Panc1 (cell line): ENCODE measurements around the gene GRIK5. TPM values are rescaled to one million over a fixed set of nuclear protein-coding genes. Genes with fewer than 3 reads are reported as not detected.
A peak's percentile ranks its signal among the peaks of the same experiment; 100 is the strongest.

Source experiments
- ATAC-seq: fragments of 200-7000 bp; cut with Tn5 transposase; 2 replicates; pipeline ENCODE4 v1.9.1; 2020; ENCODE audit warnings: mild to moderate bottlenecking, moderate library complexity
- BruUV-seq: library from RNA; stranded (reverse); fragments of 400-500 nt; replicated peaks from 2 replicates; lab custom pipeline; 2021; lab: Mats Ljungman, UMichigan
- CTCF ChIA-PET: fragments of 300-600 bp; sonication (Branson Sonifier 250); formaldehyde crosslinking; loops from one replicate; lab custom pipeline; 2022; ENCODE audit warnings: antibody characterized with exemption; lab: Charles Lee
- POLR2A ChIA-PET: fragments of 300-600 bp; sonication (Branson Sonifier 250); formaldehyde crosslinking; loops from one replicate; lab custom pipeline; 2022; ENCODE audit warnings: antibody characterized with exemption; lab: Charles Lee
- DNase-seq: peaks from one replicate; pipeline ENCODE4 v3.0.0-alpha.2; 2010; ENCODE audit warnings: low read depth, low spot score
- H3K27ac ChIP-seq: 2 replicates; pipeline ENCODE4 v1.5.1; 2011; ENCODE audit warnings: mild to moderate bottlenecking, low read length, inconsistent platforms
- H3K27me3 ChIP-seq: fragments of 200-500 bp; sonication (Bioruptor generic); 2 replicates; pipeline ENCODE4 v1.6.0; 2014; ENCODE audit warnings: low read length, inconsistent platforms; ENCODE audit not compliant: control insufficient read depth, insufficient read depth
- H3K36me3 ChIP-seq: fragments of 200-500 bp; sonication (Bioruptor generic); 2 replicates; pipeline ENCODE4 v1.5.1; 2014; ENCODE audit warnings: inconsistent platforms, mild to moderate bottlenecking, low read length, moderate library complexity; ENCODE audit not compliant: control insufficient read depth, insufficient read depth
- H3K4me1 ChIP-seq: 2 replicates; pipeline ENCODE4 v1.5.1; 2011; ENCODE audit warnings: inconsistent platforms, mild to moderate bottlenecking, low read length, moderate library complexity; ENCODE audit not compliant: control insufficient read depth, insufficient read depth
- H3K4me3 ChIP-seq, 2 experiments: 2 replicates each; pipeline ENCODE4 v1.5.1; 2011 to 2012; ENCODE audit warnings: low read depth in 2 of 2, low read length in 2 of 2, mild to moderate bottlenecking in 2 of 2, inconsistent platforms in 1 of 2, moderate library complexity in 1 of 2
- H3K9me3 ChIP-seq: fragments of 200-500 bp; sonication (Bioruptor generic); 2 replicates; pipeline ENCODE4 v1.5.1; 2014; ENCODE audit warnings: low read depth, mild to moderate bottlenecking, inconsistent platforms, low read length, moderate library complexity; ENCODE audit not compliant: control insufficient read depth, insufficient read depth
- CTCF ChIP-seq: fragments of 450-650 bp; IDR thresholded peaks from 2 replicates; pipeline ENCODE4 v1.5.1; 2017; ENCODE audit warnings: mild to moderate bottlenecking
- POLR2AphosphoS5 ChIP-seq: IDR thresholded peaks from 2 replicates; pipeline ENCODE4 v1.6.1; 2012; ENCODE audit warnings: mild to moderate bottlenecking, low read depth, low read length, moderate library complexity
- SIN3A ChIP-seq: IDR thresholded peaks from 2 replicates; pipeline ENCODE4 v1.6.1; 2012; ENCODE audit warnings: low read depth, mild to moderate bottlenecking, low read length, moderate library complexity, borderline replicate concordance; ENCODE audit not compliant: insufficient read depth
- TCF7L2 ChIP-seq: IDR thresholded peaks from 2 replicates; pipeline ENCODE4 v1.6.1; 2011; ENCODE audit warnings: mild to moderate bottlenecking, low read depth, low read length, inconsistent platforms
- in situ Hi-C: cut with HindIII; loops from 2 replicates; pipeline ENCODE4 v1.10.0; 2016; ENCODE audit warnings: low sequenced_read_pairs, low pct_unique_long_range_greater_than_20kb
- intact Hi-C: fragments of 100-400 bp; cut with micrococcal nuclease; formaldehyde crosslinking; loops from one replicate; pipeline ENCODE4 v1.10.0; 2022; ENCODE audit not compliant: unreplicated experiment
- total RNA-seq: library from RNA; stranded (reverse); gene quantifications from one replicate; pipeline ENCODE4 v1.2.1, GENCODE V29; 2021; ENCODE audit not compliant: unreplicated experiment
- TF ChIP-seq, protein P1 (sequence below), 2 experiments: IDR thresholded peaks; 2 replicates each; pipeline ENCODE4 v1.6.1; 2011 to 2012; ENCODE audit warnings: low read depth in 2 of 2, control low read depth in 1 of 2, low read length in 1 of 2, mild to moderate bottlenecking in 1 of 2, moderate library complexity in 1 of 2; ENCODE audit not compliant: insufficient read depth in 1 of 2

Gene GRIK5
- total RNA-seq, 1 experiment from 2014 or later = 0.62 TPM

DNA sequence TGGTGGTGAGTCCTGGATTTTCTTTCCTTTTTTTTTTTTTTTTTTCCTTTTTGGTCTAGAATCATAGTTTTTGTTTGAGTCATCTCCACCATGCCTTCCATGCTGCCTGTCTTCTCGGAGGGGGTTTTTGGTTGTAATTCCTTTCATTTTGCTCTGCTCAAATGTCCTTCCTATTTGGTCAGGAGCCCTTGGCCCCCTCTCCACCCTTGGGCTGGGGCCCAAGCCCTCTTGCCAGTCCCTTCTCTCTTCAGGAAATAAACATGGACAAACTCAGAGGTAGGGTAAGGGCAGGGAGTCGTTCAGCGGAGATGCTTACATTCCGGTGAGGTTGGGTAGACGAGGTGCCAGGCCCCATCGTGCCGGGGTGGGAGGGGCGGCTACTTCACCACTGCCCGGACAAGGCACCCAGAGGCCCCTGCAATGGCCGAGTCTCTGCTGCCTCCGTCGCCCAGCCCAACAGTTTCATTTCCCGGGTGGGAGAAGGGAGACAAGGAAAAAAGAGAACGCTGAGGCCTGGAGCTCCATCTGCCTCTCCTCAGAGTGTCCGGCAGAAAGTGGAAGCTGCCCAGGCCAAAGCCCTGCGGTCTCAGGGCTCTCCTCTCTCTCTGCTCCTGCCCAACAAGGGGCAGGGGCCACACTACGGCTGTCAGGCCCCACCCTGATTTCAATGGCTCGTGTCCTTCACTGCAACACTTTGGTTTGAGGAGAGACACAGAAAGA lies 18.6 kb upstream of the GRIK5 start:
- DNase-seq = no peak
- Histone ChIP-seq H3K4me1 (peaks cover 3% of the 10 kb centered on the region; the same call in 1 of the 2 replicates), H3K27ac (0 out of 2 replicates have a peak overlapping the region, but pooled peaks have one; percentile 40), H3K9me3 (no peaks in the 10 kb centered on the region), H3K36me3 (no peaks in the 10 kb centered on the region), H3K4me3 (no peak overlapping the region), H3K27me3 (no peaks in the 10 kb centered on the region)
- POLR2A ChIA-PET = no interaction called here
- intact Hi-C loops (no loop called here), in situ Hi-C loops (no loop called here)
- no TSS peak for BruUV-seq
- no peak for ATAC-seq
- TF ChIP-seq, protein P1, sequence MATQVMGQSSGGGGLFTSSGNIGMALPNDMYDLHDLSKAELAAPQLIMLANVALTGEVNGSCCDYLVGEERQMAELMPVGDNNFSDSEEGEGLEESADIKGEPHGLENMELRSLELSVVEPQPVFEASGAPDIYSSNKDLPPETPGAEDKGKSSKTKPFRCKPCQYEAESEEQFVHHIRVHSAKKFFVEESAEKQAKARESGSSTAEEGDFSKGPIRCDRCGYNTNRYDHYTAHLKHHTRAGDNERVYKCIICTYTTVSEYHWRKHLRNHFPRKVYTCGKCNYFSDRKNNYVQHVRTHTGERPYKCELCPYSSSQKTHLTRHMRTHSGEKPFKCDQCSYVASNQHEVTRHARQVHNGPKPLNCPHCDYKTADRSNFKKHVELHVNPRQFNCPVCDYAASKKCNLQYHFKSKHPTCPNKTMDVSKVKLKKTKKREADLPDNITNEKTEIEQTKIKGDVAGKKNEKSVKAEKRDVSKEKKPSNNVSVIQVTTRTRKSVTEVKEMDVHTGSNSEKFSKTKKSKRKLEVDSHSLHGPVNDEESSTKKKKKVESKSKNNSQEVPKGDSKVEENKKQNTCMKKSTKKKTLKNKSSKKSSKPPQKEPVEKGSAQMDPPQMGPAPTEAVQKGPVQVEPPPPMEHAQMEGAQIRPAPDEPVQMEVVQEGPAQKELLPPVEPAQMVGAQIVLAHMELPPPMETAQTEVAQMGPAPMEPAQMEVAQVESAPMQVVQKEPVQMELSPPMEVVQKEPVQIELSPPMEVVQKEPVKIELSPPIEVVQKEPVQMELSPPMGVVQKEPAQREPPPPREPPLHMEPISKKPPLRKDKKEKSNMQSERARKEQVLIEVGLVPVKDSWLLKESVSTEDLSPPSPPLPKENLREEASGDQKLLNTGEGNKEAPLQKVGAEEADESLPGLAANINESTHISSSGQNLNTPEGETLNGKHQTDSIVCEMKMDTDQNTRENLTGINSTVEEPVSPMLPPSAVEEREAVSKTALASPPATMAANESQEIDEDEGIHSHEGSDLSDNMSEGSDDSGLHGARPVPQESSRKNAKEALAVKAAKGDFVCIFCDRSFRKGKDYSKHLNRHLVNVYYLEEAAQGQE (IDR thresholded peaks at IDR 0.05; ENCODE audit: insufficient read depth in 1 of 2, low read depth in 2 of 2, low read length in 1 of 2) = no peak
- TF ChIP-seq SIN3A (no peak), POLR2AphosphoS5 (no peak), CTCF (no peak), TCF7L2 (no peak)
- CTCF ChIA-PET = interaction anchor here (1.0 kb wide), 1 partner anchor 88 kb away, joined by 3 read pairs; no protein-coding TSS in a partner anchor

DNA sequence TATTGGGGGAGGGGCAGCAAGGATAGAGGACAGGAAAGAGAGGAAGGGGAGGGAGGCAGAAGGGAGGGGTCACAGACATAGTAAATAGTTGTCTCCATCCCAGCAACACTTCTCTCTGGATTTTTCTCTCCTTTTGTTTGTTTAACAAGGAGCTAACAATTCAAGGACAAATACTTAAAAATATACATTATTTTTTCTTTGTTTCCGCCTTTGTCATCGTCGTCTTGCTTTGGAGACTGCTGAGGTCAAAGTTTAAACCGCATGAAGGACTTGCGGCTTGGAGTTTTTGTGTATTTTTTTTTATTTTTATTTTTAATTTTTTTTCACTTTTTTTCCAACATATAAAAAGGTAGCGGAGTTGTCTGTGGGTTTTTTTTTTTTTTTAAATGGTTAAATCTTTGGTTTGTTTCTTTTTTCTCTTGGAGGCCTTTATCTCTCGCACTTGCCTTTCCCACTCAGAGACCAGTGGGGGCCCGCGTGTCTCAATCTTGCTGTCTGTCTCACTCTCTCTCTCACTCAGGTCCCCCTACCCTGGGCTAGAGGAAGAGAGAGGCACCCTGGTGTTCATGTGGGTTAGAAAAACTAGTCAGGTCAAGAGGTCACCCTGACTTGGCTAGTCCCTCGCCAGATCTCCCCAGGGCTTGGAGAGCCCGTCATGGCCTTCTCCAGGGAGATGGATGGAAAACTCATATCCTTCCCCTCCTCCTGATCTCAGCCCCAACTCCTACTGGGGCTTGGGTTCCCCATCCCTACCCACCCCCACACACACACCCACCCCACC lies 17.0 kb upstream of the GRIK5 start:
- no peak for ATAC-seq
- H3K27me3 ChIP-seq = no peaks in the 10 kb centered on the region
- no peak overlapping the region for H3K27ac ChIP-seq
- H3K9me3 ChIP-seq = no peaks in the 10 kb centered on the region
- TF ChIP-seq TCF7L2 (no peak), CTCF (no peak), SIN3A (no peak), POLR2AphosphoS5 (no peak)
- TF ChIP-seq, protein P1 (IDR thresholded peaks at IDR 0.05; ENCODE audit: insufficient read depth in 1 of 2, low read depth in 2 of 2, low read length in 1 of 2) = no peak
- in situ Hi-C loops = no loop called here
- BruUV-seq = no TSS peak
- ChIA-PET CTCF (no interaction called here), POLR2A (interaction anchor here (0.6 to 0.7 kb wide), 2 partner anchors 29 to 335 kb away, joined by 3 to 8 read pairs; no protein-coding TSS in a partner anchor)
- intact Hi-C loops = no loop called here
- no peak for DNase-seq
- H3K36me3 ChIP-seq = no peaks in the 10 kb centered on the region
- peaks cover 3% of the 10 kb centered on the region; the same call in 1 of the 2 replicates for H3K4me1 ChIP-seq
- H3K4me3 ChIP-seq = no peak overlapping the region
